Measurements from ENCODE around the gene DAD1.
"Not testable (repeated sequence)": the region's sequence is repeated elsewhere in the genome, so short reads cannot be mapped to it uniquely, and the experiment has no call there.

DAD1 gene

DNA sequence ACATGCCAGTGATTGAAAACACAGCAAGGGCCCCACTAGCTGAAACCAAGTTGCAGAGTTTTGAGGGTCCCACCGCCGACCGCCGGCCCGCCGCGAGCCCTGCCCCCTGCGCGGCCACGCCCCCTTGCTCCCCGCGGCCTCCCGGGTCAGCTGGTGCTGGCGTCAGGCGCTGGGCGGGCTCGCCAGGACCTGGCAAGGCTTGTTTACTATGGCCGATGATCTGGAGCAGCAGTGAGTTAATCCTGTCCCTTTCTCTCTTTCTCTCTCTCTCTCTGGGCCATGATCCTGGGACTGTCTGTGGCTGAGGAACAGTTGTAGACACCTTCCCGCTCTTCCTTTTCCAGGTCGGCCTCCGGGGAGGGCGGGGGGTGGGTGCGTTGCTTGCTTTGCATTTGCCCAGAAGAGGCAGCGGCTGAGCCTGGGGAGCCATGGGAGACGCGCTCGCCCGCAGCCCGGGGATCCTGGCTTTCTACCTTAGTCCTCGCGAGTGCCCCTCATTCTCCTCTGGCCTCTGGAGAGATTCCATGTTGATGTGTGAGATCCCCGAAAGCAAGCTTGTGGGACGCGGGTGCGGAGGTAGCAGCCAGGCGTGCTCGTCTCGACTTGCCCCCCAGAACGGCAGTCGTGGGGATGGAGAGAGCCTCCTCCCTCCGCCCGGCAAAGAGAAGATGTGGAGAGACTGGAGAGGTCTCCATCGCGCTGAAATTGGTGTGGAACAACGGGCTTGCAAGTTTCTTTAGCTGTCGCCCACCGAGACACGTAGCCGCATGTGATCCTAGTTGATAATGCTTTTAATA is 9.3 kb upstream of the DAD1 start, which contains the start of gene ABHD4:
ABHD4 (plus strand) TSS at position 202 of the 797 bp plus-strand sequence; CDS start at position 209, 7 bp downstream.
- no peak for DNase-seq

DNA sequence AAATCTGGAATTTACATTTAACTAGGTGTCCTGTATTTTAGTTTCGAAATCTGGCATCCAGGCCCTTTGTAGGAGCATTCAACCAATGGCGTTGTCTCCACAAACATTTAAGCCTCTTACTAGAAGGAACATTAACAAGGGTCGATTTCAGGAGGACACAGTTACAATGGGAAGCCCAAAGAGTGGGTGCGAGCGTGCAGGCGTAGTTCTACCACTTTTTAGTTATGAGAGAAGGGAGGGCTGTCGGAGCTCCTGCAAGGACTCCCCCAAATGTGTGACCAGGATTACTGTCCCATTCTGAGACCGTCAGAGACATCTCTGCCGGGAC is 8.7 kb upstream of the DAD1 start:
- DNase-seq: no peak

DNA sequence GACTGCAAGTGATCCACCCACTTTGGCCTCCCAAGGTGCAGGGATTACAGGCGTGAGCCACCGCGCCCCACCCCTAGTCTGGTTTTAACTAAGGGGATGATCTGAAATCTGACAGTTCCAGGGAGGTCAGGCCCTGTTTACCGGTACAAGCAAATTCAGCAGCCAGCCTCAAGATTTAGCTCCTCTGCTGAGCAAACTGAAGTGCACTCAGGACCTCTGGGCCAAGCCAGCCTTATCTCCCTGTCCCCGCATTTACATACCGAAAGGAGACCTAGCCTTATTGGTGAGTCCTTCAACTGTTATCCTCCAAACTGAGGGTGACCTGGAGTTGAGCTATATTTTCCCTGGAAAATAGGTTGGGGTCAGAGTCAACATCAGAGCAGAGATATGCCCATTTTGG is 8.2 kb upstream of the DAD1 start:
- DNase-seq: no peak

DNA sequence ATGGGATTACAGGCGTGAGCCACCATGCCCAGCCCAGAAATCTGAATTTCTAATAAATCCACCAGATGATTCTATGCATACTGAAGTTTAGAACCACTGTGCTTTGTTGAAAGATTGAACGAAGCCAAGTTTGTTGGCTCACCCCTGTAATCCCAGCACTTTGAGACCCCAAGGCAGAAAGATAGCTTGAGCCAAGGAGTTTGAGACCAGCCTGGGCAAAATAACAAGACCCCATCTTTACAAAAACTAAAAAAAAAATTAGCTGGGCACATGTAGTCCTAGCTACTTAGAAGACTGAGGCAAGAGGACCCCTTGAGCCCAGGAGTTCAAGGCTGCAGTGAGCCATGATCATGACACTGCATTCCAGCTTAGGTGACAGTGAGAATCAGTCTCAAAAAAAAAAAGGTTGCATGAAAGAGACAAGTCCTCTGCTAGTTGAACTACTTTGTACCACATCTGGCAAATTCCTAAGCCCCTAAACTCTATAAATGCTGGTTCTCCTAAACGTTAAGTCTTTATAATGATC is 7.4 kb upstream of the DAD1 start:
- no peak for DNase-seq

DNA sequence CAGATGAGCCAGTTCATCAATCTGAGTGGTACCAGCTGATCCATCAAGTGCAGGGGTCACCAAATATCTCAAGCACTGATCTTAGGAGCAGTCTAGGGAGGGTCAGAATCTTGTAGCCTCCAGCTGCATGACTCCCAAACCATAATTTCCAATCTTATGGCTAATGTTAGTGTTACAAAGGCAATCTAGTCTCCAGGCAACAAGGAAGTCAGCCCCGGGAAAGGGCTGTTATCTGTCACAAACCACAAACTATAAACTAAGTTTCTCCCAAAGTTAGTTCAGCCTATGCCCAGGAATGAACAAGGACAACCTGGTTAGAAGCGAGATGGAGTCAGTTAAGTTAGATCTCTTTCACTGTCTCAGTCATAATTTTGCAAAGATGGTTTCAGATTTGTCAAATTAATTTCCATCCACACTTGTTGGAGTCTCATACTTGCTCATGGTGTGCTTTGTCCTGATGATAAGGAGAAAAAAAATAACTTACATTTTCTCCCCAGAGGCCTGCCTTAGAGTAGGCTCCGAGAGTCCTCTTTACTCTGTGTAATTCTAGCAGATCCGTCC is 5.2 kb upstream of the DAD1 start:
- DNase-seq: no peak

DNA sequence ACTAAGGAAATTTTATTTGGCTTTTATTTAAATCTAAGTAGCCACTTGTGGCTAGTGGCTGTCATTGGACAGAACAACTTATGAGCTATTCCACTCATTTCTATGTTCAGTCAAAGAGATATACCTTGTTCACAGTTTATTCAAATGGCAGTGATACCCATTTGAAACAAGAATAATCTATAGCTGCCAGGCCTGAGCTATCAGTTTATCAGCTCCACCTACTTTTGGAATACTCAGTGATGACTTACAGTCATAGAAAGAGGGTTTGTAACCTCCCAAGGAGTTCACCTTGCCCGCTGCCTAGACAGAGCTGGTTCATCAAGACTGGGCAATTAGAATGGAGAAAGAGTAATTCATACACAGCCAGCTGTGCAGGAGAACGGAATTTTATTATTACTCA is 4.6 kb upstream of the DAD1 start:
- DNase-seq: no peak

DNA sequence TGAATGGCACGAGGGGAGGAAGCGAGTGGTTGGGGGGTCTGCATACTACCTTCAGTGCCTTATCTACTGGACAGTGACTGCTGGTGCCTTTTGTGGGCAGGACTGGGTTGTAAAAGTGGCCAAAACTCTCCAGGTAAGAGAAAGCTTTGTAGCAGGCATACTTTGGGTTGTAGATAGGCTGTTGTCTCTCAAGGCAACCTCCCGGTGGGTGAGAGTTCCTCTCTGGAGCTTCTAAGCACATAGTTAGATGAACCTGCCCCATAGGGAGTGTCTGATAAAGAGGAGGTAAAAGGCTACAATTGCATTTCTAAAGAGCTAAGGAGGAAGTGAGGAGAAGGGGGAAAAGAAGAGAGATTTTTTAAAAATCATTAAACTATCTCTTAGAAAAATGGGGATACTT is 4.2 kb upstream of the DAD1 start:
- no peak for DNase-seq

DNA sequence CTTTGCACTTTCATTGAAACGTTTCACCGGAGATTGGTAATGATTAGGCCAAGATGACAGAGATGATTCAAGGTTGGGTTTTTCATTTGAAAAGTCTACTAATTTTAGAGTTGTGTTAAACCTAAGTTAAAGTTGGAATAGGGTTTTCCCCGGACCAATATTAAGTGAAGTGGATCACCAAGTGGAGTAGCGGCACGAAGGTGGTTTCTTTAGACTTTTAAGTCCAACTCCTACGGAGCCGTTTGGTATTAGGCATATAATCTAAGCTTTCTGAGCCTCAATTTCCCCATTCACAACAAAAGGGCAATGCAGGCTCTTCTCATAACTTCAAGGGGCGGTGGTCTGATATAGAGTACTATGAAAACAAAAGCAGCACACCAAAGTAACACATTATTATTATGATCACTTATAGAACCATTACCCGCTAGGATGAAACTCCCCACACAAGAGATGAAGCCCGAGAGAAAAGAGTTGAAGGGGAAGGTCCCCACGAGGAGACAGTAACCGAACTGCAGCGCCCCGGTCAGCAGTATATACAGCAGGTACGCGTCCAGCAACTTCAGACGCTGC is 413 bp downstream of the DAD1 start:
- DNase-seq: no peak

DNA sequence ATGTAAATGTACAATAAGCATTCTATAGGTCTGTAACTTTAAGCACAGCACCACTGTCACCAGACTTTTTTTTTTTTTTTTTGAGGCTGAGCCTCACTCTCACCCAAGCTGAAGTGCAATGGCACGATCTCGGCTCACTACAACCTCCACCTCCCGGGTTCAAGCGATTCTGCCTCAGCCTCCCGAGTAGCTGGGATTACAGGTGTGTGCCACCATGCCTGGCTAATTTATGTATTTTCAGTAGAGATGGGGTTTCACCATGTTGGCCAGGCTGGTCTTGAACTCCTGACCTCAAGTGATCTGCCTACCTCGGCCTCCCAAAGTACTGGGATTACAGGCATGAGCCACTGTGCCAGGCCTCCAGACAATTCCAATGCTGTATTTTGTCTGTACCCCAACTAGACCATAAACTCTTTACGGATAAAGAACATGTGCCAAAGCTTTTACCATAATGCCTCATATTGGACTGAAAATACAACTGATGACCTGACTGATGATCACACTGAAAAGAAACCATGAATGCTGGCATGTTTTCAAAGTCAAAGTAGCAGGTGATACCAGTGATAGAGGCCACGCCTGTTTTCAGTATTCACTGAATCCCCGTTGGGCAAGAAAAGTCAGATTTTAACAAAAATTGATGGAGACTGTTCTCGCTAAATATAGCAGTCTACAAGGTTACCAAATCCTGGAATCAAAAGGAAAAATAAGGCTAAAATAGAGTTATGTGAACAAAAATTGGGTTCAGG is 1.2 kb downstream of the DAD1 start:
- DNase-seq: not testable (repeated sequence)

DNA sequence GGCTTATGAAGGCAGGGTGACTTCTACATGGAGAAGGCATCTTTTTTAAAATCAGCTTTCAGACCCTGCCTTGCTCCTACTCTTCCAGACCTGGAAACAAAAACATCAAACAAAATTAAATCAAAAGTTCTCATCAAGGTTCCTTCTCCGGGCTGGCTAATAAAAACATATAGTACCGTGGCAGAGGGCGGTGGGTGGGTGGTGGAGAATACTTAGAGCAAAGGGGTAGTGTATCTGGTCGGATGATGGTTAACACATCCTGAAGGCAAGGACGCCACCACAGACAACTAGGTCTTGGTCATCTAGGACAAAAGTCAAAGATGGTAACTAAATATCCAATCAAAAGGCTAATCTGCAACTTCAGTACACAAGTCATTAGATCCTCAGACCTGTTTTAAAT is 1.8 kb downstream of the DAD1 start:
- DNase-seq: no peak

DNA sequence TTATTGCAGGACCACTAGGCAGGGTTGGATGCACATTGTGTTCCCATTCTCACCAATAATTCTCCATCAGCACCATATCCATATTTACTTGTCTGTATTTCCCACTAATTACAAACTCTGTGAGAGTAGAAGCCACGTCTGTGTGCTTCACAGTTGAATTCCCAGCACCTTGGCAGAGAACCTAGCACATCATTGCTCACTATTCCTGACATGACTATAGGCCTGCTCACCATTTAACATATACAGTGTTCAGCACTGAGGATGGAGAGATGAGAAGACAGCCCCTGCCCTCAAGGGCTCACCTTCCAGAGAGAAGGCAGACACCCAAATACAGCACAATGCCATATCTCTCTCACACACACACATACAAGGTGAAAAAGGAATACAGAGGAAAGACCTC is 5.0 kb downstream of the DAD1 start:
- DNase-seq: no peak

DNA sequence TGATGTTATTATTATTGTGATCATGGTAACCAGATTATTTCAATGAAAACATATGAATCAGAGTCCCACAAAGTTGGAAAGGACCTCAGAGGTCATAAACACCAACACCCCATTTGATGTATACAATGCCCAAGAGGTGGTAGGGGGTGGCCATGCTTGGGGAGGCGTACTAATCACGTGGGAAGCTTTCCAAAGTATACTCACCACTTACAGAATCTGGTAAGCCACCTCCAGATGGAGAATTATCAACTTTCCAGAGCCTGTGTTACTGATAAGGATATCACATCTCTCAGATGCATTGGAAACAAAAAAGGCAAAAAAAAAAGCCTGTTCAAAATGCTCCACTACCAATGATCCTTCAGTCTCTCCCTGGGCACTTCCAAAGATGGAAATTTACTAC is 8.4 kb downstream of the DAD1 start:
- DNase-seq: no peak

DNA sequence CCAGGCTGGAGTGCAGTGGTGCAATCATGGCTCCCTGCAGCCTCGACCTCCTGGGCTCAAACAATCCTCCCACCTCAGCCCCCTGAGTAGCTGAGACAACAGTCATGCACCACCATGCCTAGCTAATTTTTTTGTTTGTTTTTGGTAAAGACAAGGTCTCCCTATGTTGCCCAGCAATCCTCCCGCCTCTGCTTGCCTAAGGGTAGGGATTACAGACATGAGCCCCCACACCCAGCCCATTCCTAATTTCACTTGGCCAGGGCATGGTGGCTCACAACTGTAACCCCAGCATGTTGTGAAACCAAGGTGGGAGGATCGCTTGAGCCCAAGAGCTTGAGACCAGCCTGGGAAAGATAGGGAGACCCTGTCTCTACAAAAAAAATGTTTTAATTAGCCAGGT is 9.1 kb downstream of the DAD1 start:
- DNase-seq: no peak

DNA sequence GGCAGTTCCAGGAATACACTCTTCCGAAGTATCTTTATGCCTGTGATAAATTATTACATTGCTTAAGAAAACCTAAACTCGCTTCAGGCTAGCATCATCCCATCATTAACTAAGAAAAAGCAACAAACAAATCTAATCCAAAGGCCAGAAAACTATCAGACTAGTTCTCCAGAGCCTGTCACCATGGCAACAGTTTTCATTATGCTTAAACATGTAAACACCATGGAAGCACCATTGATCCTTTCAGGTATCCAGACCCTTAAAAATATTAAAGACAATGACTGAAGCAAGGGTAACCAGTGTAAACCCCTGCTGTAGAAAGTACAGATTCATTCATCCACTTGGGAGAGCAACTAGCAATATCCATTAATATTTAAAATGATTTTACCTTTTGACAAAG is 9.8 kb downstream of the DAD1 start:
- no peak for DNase-seq

DNA sequence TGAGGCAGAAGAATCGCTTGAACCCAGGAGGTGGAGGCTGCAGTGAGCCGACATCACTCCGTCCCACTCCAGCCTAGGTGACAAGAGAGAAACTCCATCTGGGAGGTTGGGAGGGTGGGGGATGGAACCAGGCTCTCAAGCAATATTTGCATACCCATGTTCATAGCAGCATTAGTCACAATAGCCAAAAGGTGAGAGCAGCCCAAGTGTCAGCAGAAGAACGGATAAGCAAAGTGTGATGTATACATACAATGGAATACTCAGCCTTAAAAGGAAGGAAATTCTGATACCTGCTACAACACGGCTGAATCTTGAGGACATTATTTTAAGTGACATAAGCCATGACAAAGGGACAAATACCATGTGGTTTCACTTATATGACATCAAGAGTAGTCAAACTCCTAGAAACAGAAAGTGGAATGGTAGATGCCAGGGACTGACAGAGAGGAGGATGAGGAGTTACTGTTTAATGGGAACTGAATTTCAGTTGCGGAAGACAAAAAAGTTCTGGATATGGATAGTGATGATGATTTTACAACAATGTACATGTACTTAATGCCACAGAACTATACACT is 11.6 kb downstream of the DAD1 start:
- DNase-seq: no peak

DNA sequence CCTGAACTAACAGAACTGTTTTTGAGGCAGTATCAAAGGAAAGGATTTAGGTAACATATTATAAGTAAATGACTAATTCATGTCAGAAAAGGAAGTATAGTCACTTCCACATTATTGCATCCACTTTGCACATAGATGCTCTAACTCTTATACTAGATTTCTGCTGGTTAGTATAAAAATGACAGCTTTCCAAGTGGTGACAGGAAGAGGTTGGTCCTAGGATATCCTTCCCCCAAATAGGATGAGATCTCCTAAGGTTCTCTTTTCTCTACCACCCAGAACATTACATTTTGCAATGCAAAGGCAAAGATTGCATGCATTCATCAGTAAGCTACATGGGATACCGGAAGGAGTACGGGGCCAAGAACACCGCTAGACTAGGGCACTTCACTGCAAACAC is 15.2 kb downstream of the DAD1 start:
- DNase-seq: no peak

DNA sequence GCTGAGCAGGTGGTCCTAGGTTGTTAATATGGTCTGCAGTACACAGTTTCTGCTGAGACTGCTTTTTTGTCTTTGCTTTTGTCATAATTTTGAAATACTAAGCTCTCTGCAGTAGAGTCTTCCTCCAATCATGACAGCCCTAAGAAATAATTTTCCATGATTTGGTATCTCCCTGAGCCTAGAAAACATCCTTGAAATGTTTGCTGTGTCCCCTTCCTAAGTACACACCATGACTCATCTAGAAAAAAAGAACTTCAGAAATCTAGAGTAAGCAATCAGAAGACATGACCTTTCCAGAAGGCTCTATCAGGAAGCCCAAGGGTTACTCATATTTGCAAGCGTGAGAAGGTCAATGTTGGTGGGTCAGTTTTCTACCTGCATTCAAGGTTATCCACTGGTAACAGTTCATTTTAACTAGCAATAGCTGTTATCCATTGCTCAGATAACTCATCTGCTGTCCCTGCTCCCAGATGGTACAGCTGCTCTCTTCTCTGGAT is 16.4 kb downstream of the DAD1 start:
- DNase-seq: no peak

DNA sequence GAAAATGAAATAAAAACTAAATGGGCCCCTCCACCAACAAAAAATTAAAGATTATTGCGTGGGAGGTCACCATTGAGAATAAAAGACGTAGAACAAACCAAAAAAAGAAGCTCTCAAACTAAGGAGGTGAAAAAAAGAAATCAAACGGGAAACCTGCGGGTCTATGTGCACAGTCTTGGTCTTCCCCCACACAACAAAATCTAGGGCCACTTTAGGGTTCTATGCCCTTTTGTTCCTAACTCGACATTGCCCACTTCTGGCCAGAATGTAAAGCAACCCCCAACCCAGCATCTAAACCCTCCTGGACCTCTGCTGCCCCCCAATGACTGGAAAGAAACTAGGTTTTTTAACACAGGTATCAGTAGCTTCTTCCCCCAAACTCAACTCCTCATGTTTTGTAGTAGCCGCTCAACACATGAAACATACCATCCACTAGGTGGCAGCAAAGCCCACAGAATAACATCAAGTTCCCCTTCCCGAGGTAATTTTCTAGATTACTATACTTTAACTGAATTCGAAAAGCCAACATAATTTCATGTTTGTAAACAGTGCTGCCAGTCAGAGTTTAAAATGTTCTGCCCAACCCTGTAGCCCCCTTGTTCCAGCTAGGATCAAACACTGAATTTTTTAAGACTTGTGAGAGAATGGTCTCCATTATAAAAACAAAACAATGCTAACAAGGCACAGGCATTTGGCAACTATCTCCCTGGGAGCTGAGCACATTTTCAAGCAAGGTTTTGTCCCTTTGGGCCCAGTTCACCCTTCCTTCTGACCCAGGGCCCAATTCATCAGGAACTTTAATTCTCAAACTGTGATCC is 18.7 kb downstream of the DAD1 start:
- DNase-seq: peak; percentile 38

DNA sequence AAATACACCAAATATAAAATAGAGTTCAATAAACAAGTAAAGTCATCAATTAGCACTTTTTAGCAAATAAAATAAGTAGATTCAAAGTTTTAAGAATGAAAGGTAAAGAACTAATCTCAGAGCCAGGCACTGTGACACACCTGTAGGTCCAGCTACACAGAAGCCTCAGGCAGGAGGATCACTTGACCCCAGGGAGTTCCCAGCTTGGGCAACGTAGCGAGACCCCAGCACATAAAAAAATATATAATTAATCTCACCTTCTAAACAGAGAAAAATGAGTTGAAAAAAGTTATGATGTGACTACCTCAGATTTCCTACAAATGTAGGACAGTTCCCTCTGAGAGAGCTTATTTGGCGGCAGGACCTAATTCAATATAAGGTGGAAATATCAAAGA is 19.3 kb downstream of the DAD1 start:
- DNase-seq: no peak

DNA sequence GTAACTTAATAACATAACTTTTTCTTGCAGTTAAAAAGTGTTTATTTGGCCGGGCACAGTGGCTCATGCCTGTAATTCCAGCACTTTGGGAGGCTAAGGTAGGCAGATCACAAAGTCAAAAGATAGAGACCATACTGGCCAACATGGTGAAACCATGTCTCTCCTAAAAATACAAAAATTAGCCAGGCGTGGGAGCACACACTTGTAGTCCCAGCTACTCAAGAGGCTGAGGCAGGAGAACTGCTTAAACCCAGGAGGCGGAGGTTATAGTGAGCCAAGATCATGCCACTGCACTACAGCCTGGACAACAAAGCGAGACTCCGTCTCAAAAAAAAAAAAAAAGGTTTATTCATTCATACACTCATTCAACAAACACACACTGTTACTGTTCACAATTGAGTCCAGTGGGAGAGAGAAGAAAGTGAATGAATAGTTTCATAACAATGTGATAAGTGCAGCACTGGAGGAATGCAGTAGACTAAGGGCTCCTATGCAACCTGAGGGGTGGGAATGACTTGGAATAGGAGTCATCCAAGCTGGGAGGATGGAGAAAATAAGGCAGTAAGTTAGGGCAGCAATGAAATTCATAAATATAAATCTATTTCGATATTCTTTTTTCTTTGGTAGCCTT is 19.8 kb downstream of the DAD1 start:
- DNase-seq: no peak

DNA sequence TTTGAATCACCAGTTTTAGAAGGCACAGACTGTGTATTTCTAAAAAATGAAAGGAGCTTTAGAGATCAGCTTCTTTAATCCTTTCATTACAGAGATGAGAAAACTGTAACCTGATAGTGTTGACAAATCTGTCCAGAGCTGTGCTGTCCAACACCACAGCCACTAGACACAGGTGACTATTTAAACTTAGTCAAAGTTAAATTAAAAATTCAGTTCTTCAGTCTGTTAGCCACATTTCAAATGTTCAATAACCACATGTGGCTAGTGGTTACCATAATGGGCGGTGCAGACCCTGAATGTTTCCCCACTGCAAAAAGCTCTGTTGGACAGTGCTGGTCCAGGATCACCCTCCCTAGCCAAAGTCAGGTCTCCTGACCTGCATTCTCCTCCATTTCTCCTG is 21.6 kb downstream of the DAD1 start:
- no peak for DNase-seq

DNA sequence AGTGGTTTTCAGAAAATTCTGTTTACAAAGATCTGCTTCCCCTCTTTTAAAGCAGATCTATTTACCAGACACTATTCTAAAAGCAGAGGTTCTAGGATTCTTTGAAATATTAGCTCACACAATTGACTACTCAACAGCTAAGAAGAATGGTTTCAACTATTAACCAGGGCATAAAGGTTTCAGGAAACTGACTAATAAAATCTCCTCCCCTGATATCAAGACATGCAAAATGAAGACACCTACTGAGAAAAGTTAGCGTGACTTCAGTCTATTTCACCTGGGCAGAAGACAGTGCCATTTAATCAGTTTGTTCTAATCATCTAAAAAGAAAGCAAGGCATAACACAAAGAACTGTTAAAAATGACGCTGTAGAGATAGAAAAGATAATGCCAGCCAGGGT is 22.2 kb downstream of the DAD1 start:
- no peak for DNase-seq

Data from NCI-H2029 (cell line).